Gastroesophageal sphincter (tissue), 4 donors: ENCODE measurements around the gene CACNA1D. TPM values are rescaled to one million over a fixed set of nuclear protein-coding genes. Genes with fewer than 3 reads are reported as not detected.

Experiments used
- ATAC-seq: fragments of 150-250 bp; one replicate; pipeline ENCODE4 v1.9.1; 2016; ENCODE audit warnings: mild to moderate bottlenecking, moderate library complexity
- H3K27ac ChIP-seq, 4 donors: fragments of 200-600 bp; sonication (generic) in 3 of 4; 1 replicate in 3 of 4; 2 replicates in 1 of 4; pipeline ENCODE4 v1.5.1; 2016 to 2019
- H3K27me3 ChIP-seq: fragments of 200-600 bp; sonication (generic); one replicate; pipeline ENCODE4 v1.5.1; 2019
- H3K36me3 ChIP-seq, 2 donors: fragments of 200-600 bp; sonication (generic); one replicate each; pipeline ENCODE4 v1.5.1; 2019; ENCODE audit warnings: control low read depth in 1 of 2
- H3K4me1 ChIP-seq, 3 donors: fragments of 200-600 bp; sonication (generic); 1 replicate in 2 of 3; 2 replicates in 1 of 3; pipeline ENCODE4 v1.5.1; 2016 to 2019; ENCODE audit warnings: control low read depth in 2 of 3
- H3K4me3 ChIP-seq, 2 donors: fragments of 200-600 bp; sonication (generic); one replicate each; pipeline ENCODE4 v1.5.1; 2019; ENCODE audit warnings: mild to moderate bottlenecking in 1 of 2, moderate library complexity in 1 of 2
- H3K9me3 ChIP-seq, 3 donors: fragments of 200-600 bp; sonication (generic); one replicate each; pipeline ENCODE4 v1.5.1; 2017 to 2019; ENCODE audit warnings: control low read depth in 2 of 3
- CTCF ChIP-seq, 4 experiments: fragments of 200-600 bp in 2 of 4; fragments of 450-650 bp in 2 of 4; sonication (generic) in 1 of 4; IDR thresholded peaks; one replicate each; pipeline ENCODE4 v1.5.1; 2017 to 2019; ENCODE audit warnings: antibody characterized with exemption in 4 of 4, mild to moderate bottlenecking in 2 of 4, moderate library complexity in 2 of 4
- EP300 ChIP-seq: sonication (generic); formaldehyde crosslinking; IDR thresholded peaks from one replicate; pipeline ENCODE4 v1.6.1; 2017; ENCODE audit warnings: antibody characterized with exemption, mild to moderate bottlenecking
- POLR2A ChIP-seq, 2 donors: fragments of 450-650 bp; IDR thresholded peaks; one replicate each; pipeline ENCODE4 v1.6.1; 2017; ENCODE audit warnings: antibody characterized with exemption in 2 of 2, mild to moderate bottlenecking in 2 of 2, moderate library complexity in 1 of 2
- POLR2AphosphoS5 ChIP-seq: sonication (generic); formaldehyde crosslinking; IDR thresholded peaks from one replicate; pipeline ENCODE4 v1.6.1; 2017; ENCODE audit warnings: antibody characterized with exemption
- WGBS, 2 donors: methylation state at CpG; one replicate each; pipeline ENCODE4 v1.1.5; 2018; ENCODE audit warnings: low coverage in 1 of 2; 5-methylcytosine and 5-hydroxymethylcytosine counted together
- total RNA-seq, 4 donors: library from RNA; depleted of rRNA; stranded (reverse); fragments of >200 nt; gene quantifications; one replicate each; pipeline ENCODE4 v1.1.0, GENCODE V29; 2016

Gene CACNA1D
- total RNA-seq, 4 donors from 2014 or later = 0.52 to 5.7 (median 3.6) TPM

- no peak for TF ChIP-seq POLR2A (IDR thresholded peaks at IDR 0.05)
- no peak for TF ChIP-seq POLR2AphosphoS5
- no peak for TF ChIP-seq CTCF (IDR thresholded peaks at IDR 0.05)
- no peak for TF ChIP-seq EP300
- Histone ChIP-seq H3K4me1 (no peaks in the 10 kb centered on the region), H3K27me3 (no peaks in the 10 kb centered on the region), H3K9me3 (no peaks in the 10 kb centered on the region), H3K27ac (no peak overlapping the region), H3K4me3 (no peak overlapping the region), H3K36me3 (no peaks in the 10 kb centered on the region)
- no peak for ATAC-seq
- WGBS, 2 donors = 49% methylated on average over 2 of the region's 2 CpGs; no CpG with 5 or more reads in 1 of the 2 donors
Measured at GRCh38 chr3:53668872-53669271, 174.5 kb downstream of the CACNA1D start.

GRCh38 chr3:53670721-53671120 lies 176.3 kb downstream of the CACNA1D start:
- no peaks in the 10 kb centered on the region for H3K36me3 ChIP-seq
- TF ChIP-seq POLR2AphosphoS5 (no peak), POLR2A (IDR thresholded peaks at IDR 0.05) (no peak), CTCF (IDR thresholded peaks at IDR 0.05) (no peak), EP300 (no peak)
- no peak overlapping the region for H3K27ac ChIP-seq
- no peak overlapping the region for H3K4me3 ChIP-seq
- ATAC-seq = no peak
- H3K4me1 ChIP-seq = no peaks in the 10 kb centered on the region
- no peaks in the 10 kb centered on the region for H3K9me3 ChIP-seq
- H3K27me3 ChIP-seq = no peaks in the 10 kb centered on the region
- 51 to 80% methylated on average over 2 to 3 of the region's 3 CpGs for WGBS, 2 donors

GRCh38 chr3:53671192-53671960 lies 177.0 kb downstream of the CACNA1D start:
- Histone ChIP-seq H3K4me1 (no peaks in the 10 kb centered on the region), H3K36me3 (no peaks in the 10 kb centered on the region), H3K9me3 (no peaks in the 10 kb centered on the region), H3K4me3 (no peak overlapping the region), H3K27me3 (no peaks in the 10 kb centered on the region), H3K27ac (no peak overlapping the region)
- ATAC-seq = no peak
- WGBS, 2 donors = 92 to 98% methylated on average over 2 to 5 of the region's 5 CpGs
- TF ChIP-seq POLR2AphosphoS5 = no peak
- TF ChIP-seq POLR2A (IDR thresholded peaks at IDR 0.05) = no peak
- no peak for TF ChIP-seq EP300
- no peak for TF ChIP-seq CTCF (IDR thresholded peaks at IDR 0.05)

- WGBS, 2 donors = 100% methylated on average over 1 of the region's 1 CpG; no CpG with 5 or more reads in 1 of the 2 donors
- TF ChIP-seq POLR2A (IDR thresholded peaks at IDR 0.05) (no peak), POLR2AphosphoS5 (no peak), CTCF (IDR thresholded peaks at IDR 0.05) (no peak), EP300 (no peak)
- Histone ChIP-seq H3K27ac (no peak overlapping the region), H3K4me3 (no peak overlapping the region), H3K36me3 (no peaks in the 10 kb centered on the region), H3K9me3 (no peaks in the 10 kb centered on the region), H3K4me1 (no peaks in the 10 kb centered on the region), H3K27me3 (no peaks in the 10 kb centered on the region)
- ATAC-seq = no peak
Measured at GRCh38 chr3:53671961-53672299, 177.5 kb downstream of the CACNA1D start.

GRCh38 chr3:53672981-53673380 lies 178.6 kb downstream of the CACNA1D start:
- Histone ChIP-seq H3K9me3 (no peaks in the 10 kb centered on the region), H3K27ac (no peak overlapping the region), H3K4me1 (no peaks in the 10 kb centered on the region), H3K4me3 (no peak overlapping the region), H3K27me3 (no peaks in the 10 kb centered on the region), H3K36me3 (no peaks in the 10 kb centered on the region)
- no peak for TF ChIP-seq CTCF (IDR thresholded peaks at IDR 0.05)
- TF ChIP-seq EP300 = no peak
- no peak for TF ChIP-seq POLR2A (IDR thresholded peaks at IDR 0.05)
- no peak for TF ChIP-seq POLR2AphosphoS5
- WGBS, 2 donors = 54 to 67% methylated on average over 4 to 5 of the region's 5 CpGs
- ATAC-seq = no peak
